K562 (cell line): Measurements from ENCODE around the gene LONP1. TPM values are rescaled to one million over a fixed set of nuclear protein-coding genes. Genes with fewer than 3 reads are reported as not detected.
A peak's percentile ranks its signal among the peaks of the same experiment; 100 is the strongest.

Experiments used
- BRD4 ChIP-seq: fragments of 200-600 bp; sonication (generic); IDR thresholded peaks from 2 replicates; pipeline ENCODE4 v1.6.1; 2017; ENCODE audit warnings: inconsistent platforms
- DMBX1 ChIP-seq: fragments of 250-450 bp; sonication (Bioruptor Pico); IDR thresholded peaks from 2 replicates; pipeline ENCODE4 v1.8.0; 2022; ENCODE audit warnings: inconsistent platforms, mild to moderate bottlenecking, moderate library complexity, borderline replicate concordance
- ETV5 ChIP-seq: sonication (generic); formaldehyde crosslinking; IDR thresholded peaks from 2 replicates; pipeline ENCODE4 v1.4.0; 2020; ENCODE audit warnings: low read depth, mild to moderate bottlenecking, missing genetic modification reagents
- HDAC1 ChIP-seq, 2 experiments: fragments of 450-650 bp; IDR thresholded peaks; 2 replicates each; pipeline ENCODE4 v1.6.1; 2016 to 2017; ENCODE audit warnings: inconsistent platforms in 1 of 2, mild to moderate bottlenecking in 1 of 2, moderate library complexity in 1 of 2
- HNRNPL ChIP-seq: fragments of 200-400 bp; formaldehyde crosslinking; IDR thresholded peaks from 2 replicates; pipeline ENCODE4 v1.6.1; 2017; ENCODE audit warnings: low read depth, mild to moderate bottlenecking, low read length
- KLF6 ChIP-seq: fragments of 250-450 bp; sonication (Bioruptor Pico); IDR thresholded peaks from 2 replicates; pipeline ENCODE4 v1.4.0; 2020; ENCODE audit warnings: mild to moderate bottlenecking, moderate library complexity, borderline replicate concordance
- NR2C1 ChIP-seq, 2 experiments: fragments of 450-650 bp; IDR thresholded peaks; 2 replicates each; pipeline ENCODE4 v1.6.1; 2017; ENCODE audit warnings: mild to moderate bottlenecking in 2 of 2, antibody characterized with exemption in 1 of 2, inconsistent platforms in 1 of 2, missing compliant biosample characterization in 1 of 2, missing genetic modification characterization in 1 of 2
- SAP30 ChIP-seq: fragments of 200-600 bp; sonication (generic); IDR thresholded peaks from 2 replicates; pipeline ENCODE4 v1.6.1; 2012; ENCODE audit warnings: borderline replicate concordance, low read depth, mild to moderate bottlenecking, moderate library complexity, low read length, control low read depth, inconsistent platforms; ENCODE audit not compliant: insufficient read depth, poor library complexity, severe bottlenecking
- TEAD4 ChIP-seq, 2 experiments: sonication (generic) in 1 of 2; formaldehyde crosslinking in 1 of 2; IDR thresholded peaks; 2 replicates each; pipeline versions ENCODE4 v1.6.1 to v1.8.0; 2012 to 2022; ENCODE audit warnings: borderline replicate concordance in 1 of 2, inconsistent platforms in 1 of 2, low read length in 1 of 2, mild to moderate bottlenecking in 1 of 2, missing genetic modification reagents in 1 of 2
- TRIM24 ChIP-seq, 2 experiments: fragments of 450-650 bp; IDR thresholded peaks; 2 replicates each; pipeline ENCODE4 v1.6.1; 2016
- ZNF311 ChIP-seq: fragments of 250-450 bp; sonication (Bioruptor Pico); IDR thresholded peaks from 2 replicates; pipeline ENCODE4 v1.4.0; 2020; ENCODE audit warnings: mild to moderate bottlenecking, moderate library complexity
- ZNF444 ChIP-seq: fragments of 250-450 bp; sonication (Bioruptor Pico); IDR thresholded peaks from 2 replicates; pipeline ENCODE4 v1.4.0; 2020; ENCODE audit warnings: mild to moderate bottlenecking, moderate library complexity
- polyA plus RNA-seq, 8 experiments: library from polyadenylated mRNA; depleted of rRNA in 4 of 8; stranded (reverse) in 5 of 8; unstranded in 3 of 8; fragments of >200 nt; fragmentation: Nextera tagmentation in 2 of 8; fragmentation: Illumina TruSeq in 1 of 8; extraction: Ambion mirVana in 2 of 8; extraction: Trizol in 1 of 8; gene quantifications; 2 replicates each; pipeline versions ENCODE4 v1.2.1 to v1.2.3, GENCODE V29; 2011 to 2014; ENCODE audit warnings: inconsistent platforms in 1 of 8, missing spikeins in 1 of 8
- total RNA-seq, 7 experiments: library from RNA; depleted of rRNA in 6 of 7; stranded (reverse); fragments of >200 nt in 6 of 7; fragmentation: Illumina TruSeq in 2 of 7; extraction: Trizol in 2 of 7; gene quantifications; 2 replicates each; pipeline versions ENCODE4 v1.2.1 to v1.2.3, GENCODE V29; 2011 to 2021; ENCODE audit warnings: low replicate concordance in 1 of 7
- TF ChIP-seq, protein P1 (sequence below): sonication (generic); formaldehyde crosslinking; IDR thresholded peaks from 2 replicates; pipeline ENCODE4 v1.4.0; 2020; ENCODE audit warnings: mild to moderate bottlenecking, missing genetic modification reagents
- TF ChIP-seq, protein P2 (sequence below): fragments of 450-650 bp; IDR thresholded peaks from 2 replicates; pipeline ENCODE4 v1.6.1; 2016; ENCODE audit warnings: missing biosample characterization, missing genetic modification characterization
- TF ChIP-seq, protein P3 (sequence below): fragments of 150-350 bp; conservative IDR thresholded peaks from 2 replicates; pipeline ENCODE4 v1.6.1; 2014; ENCODE audit warnings: low read length
- TF ChIP-seq, protein P4 (sequence below): sonication (generic); formaldehyde crosslinking; IDR thresholded peaks from 2 replicates; pipeline ENCODE4 v1.8.1; 2023; ENCODE audit warnings: mild to moderate bottlenecking, missing genetic modification reagents
- TF ChIP-seq, protein P5 (sequence below): sonication (generic); formaldehyde crosslinking; IDR thresholded peaks from 2 replicates; pipeline ENCODE4 v1.8.0; 2022; ENCODE audit warnings: missing genetic modification reagents, mild to moderate bottlenecking, moderate library complexity, borderline replicate concordance

The LONP1 gene
- total and polyA plus RNA-seq, 9 of the 15 experiments (the other 6 are each of a cell fraction or from before 2014, with no cell fraction given) = 1.1 to 238 (median 84.5) TPM

DNA sequence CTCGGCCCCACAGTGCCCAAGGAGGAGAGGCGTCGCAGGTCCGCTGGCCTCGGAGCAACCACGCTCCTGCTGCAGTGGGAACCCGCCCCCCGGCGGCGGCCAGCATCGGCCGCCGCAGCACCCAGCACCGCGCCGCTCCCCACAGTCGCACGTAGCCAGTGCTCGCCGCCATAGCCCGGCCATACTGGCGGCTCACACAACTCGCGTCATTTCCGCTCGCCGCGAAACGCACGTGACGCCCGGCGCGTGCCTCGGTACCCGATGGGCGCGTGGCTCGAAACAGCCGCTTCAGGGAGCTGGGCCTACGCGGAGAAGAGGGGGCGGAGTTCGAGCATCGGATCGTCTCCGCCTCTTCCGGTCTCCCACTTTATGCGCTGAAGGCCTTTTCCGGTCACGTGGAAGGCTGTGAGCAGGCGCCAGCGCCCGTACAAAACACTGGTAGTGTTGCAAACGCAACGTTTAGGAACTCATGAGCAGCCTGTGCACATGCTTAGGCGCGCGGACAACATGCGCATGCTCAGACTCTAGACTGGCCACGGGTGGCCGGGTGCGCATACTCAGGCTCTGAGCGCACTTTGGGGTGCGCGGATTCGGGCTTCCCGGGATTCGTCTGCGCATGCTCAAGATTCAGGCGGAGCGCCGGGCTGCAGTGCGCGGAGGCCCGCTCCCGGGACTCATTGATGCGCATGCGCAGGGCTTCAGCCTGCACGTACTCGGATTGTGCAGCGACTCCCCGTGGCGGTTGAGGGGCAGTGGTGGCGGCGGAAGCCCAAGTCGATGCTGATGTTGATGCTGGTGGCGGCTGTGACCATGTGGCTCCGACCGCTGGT, at the start of gene LONP1, which contains the start of gene CATSPERD (continued):
- TF ChIP-seq, protein P1, sequence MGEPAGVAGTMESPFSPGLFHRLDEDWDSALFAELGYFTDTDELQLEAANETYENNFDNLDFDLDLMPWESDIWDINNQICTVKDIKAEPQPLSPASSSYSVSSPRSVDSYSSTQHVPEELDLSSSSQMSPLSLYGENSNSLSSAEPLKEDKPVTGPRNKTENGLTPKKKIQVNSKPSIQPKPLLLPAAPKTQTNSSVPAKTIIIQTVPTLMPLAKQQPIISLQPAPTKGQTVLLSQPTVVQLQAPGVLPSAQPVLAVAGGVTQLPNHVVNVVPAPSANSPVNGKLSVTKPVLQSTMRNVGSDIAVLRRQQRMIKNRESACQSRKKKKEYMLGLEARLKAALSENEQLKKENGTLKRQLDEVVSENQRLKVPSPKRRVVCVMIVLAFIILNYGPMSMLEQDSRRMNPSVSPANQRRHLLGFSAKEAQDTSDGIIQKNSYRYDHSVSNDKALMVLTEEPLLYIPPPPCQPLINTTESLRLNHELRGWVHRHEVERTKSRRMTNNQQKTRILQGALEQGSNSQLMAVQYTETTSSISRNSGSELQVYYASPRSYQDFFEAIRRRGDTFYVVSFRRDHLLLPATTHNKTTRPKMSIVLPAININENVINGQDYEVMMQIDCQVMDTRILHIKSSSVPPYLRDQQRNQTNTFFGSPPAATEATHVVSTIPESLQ (CRISPR knock-in tag) = no peak; the same call in 1 of the 2 replicates
- no peak for TF ChIP-seq TEAD4 (IDR thresholded peaks at IDR 0.05; ENCODE audit: low read length)
- TF ChIP-seq TEAD4 (CRISPR knock-in tag; IDR thresholded peaks at IDR 0.05; ENCODE audit: borderline replicate concordance) = 0 out of 2 replicates have a peak, but pooled peaks have one; percentile 57
- TF ChIP-seq, protein P2, sequence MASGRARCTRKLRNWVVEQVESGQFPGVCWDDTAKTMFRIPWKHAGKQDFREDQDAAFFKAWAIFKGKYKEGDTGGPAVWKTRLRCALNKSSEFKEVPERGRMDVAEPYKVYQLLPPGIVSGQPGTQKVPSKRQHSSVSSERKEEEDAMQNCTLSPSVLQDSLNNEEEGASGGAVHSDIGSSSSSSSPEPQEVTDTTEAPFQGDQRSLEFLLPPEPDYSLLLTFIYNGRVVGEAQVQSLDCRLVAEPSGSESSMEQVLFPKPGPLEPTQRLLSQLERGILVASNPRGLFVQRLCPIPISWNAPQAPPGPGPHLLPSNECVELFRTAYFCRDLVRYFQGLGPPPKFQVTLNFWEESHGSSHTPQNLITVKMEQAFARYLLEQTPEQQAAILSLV (tag) = no peak
- TF ChIP-seq BRD4 = peak; percentile 89
- TF ChIP-seq ZNF311 = no peak
- TF ChIP-seq KLF6 (CRISPR knock-in tag) = no peak
- no peak for TF ChIP-seq DMBX1
- TF ChIP-seq, protein P3, sequence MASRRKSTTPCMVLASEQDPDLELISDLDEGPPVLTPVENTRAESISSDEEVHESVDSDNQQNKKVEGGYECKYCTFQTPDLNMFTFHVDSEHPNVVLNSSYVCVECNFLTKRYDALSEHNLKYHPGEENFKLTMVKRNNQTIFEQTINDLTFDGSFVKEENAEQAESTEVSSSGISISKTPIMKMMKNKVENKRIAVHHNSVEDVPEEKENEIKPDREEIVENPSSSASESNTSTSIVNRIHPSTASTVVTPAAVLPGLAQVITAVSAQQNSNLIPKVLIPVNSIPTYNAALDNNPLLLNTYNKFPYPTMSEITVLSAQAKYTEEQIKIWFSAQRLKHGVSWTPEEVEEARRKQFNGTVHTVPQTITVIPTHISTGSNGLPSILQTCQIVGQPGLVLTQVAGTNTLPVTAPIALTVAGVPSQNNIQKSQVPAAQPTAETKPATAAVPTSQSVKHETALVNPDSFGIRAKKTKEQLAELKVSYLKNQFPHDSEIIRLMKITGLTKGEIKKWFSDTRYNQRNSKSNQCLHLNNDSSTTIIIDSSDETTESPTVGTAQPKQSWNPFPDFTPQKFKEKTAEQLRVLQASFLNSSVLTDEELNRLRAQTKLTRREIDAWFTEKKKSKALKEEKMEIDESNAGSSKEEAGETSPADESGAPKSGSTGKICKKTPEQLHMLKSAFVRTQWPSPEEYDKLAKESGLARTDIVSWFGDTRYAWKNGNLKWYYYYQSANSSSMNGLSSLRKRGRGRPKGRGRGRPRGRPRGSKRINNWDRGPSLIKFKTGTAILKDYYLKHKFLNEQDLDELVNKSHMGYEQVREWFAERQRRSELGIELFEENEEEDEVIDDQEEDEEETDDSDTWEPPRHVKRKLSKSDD = 0 out of 2 replicates have a peak, but pooled peaks have one; percentile 24
- no peak for TF ChIP-seq NR2C1 (IDR thresholded peaks at IDR 0.05)
- TF ChIP-seq NR2C1 (tag; IDR thresholded peaks at IDR 0.05) = no peak
- peak; percentile 90 for TF ChIP-seq SAP30
- peak; percentile 89 for TF ChIP-seq ETV5 (CRISPR knock-in tag)
- peak in 1 of 2 experiments; percentile 98; a peak in 2 of 4 replicates for TF ChIP-seq HDAC1 (IDR thresholded peaks at IDR 0.05)
- TF ChIP-seq, protein P4, sequence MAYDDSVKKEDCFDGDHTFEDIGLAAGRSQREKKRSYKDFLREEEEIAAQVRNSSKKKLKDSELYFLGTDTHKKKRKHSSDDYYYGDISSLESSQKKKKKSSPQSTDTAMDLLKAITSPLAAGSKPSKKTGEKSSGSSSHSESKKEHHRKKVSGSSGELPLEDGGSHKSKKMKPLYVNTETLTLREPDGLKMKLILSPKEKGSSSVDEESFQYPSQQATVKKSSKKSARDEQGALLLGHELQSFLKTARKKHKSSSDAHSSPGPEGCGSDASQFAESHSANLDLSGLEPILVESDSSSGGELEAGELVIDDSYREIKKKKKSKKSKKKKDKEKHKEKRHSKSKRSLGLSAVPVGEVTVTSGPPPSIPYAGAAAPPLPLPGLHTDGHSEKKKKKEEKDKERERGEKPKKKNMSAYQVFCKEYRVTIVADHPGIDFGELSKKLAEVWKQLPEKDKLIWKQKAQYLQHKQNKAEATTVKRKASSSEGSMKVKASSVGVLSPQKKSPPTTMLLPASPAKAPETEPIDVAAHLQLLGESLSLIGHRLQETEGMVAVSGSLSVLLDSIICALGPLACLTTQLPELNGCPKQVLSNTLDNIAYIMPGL (CRISPR knock-in tag) = peak; percentile 19; the same call in 1 of the 2 replicates
- TF ChIP-seq HNRNPL = peak; percentile 61; the same call in 1 of the 2 replicates
- TF ChIP-seq, protein P5, sequence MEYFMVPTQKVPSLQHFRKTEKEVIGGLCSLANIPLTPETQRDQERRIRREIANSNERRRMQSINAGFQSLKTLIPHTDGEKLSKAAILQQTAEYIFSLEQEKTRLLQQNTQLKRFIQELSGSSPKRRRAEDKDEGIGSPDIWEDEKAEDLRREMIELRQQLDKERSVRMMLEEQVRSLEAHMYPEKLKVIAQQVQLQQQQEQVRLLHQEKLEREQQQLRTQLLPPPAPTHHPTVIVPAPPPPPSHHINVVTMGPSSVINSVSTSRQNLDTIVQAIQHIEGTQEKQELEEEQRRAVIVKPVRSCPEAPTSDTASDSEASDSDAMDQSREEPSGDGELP (CRISPR knock-in tag) = peak; percentile 95
- TF ChIP-seq TRIM24 (IDR thresholded peaks at IDR 0.05) = no peak
- TF ChIP-seq ZNF444 (CRISPR knock-in tag) = no peak
